OCI-LY3 (cell line): Measurements from ENCODE around the gene TIRAP.

ENCODE experiments used
- CTCF ChIP-seq: fragments of 200-600, 300-600 bp; sonication (generic); IDR thresholded peaks from 2 replicates; pipeline ENCODE4 v1.5.1; 2014; ENCODE audit warnings: antibody characterized with exemption, low read length, low read depth
- EZH2phosphoT487 ChIP-seq: fragments of 200-600 bp; shearing (Covaris generic); IDR thresholded peaks from 2 replicates; pipeline ENCODE4 v1.6.1; 2018; ENCODE audit warnings: antibody characterized with exemption, mixed run types, low read depth

- TF ChIP-seq CTCF (no peak), EZH2phosphoT487 (no peak)
These were observed 40.1 kb downstream of the TIRAP start for GRCh38 chr11:126322996-126323395.
